HG02610 (cell line): ENCODE data around the gene SHROOM3.

Experiments used
- ATAC-seq: cut with Tn5 transposase; IDR thresholded peaks from one replicate; pipeline ENCODE4 v1.9.1; 2021; ENCODE audit warnings: mild to moderate bottlenecking, moderate library complexity; ENCODE audit not compliant: unreplicated experiment

Gene SHROOM3

DNA sequence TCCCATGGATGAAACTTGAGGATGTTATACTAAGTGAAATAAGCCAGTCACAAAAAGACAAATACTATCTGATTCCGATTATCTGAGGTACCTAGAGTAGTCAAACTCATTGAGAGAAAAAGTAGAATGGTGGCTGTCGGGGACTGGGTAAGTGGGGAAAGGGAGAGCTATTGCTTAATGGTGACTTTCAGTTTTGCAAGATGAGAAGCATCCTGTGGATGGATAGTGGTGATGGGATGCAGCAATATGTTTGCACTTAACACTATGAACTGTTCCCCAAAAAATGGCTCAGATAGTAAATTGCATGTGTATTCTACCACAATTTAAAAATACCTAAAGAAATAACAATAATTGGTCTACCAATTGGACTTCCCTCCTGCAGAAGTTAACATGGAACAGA lies 181.5 kb downstream of the SHROOM3 start:
- no peak for ATAC-seq

DNA sequence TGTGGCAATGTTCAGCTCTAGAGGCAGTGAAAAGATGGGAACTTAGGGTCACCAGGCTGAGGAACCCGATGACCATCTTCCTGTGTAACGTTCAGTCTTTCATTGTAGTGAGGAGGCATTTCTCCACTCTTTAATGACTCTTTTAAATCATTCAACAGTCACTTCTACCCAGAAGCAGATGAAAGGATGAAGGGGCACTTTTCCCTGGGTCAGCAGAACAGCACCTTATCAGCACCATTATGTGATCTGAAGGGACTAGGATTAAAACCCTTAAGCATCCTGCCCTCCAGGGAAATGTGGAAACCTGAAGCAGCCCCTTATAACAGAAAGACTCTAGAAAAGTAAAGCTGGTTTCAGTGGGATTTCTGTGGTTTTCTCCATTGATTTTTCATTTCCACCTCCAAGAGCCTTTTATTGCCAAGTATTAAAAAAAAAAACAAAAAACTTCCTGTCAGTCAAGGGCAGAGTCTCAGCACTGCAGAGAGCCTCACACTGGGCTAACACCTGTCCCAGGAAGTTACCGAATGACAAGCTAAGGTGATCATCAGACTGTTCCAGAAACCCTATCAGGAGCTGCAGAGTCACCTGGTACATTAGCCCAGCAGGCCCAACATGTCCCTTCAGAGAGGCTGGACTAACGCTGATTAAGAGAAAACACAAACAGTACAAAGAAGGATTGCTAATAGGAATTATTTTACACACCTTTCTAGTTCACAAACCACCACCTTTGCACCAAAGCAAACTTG lies 185.9 kb downstream of the SHROOM3 start:
- ATAC-seq: no peak

DNA sequence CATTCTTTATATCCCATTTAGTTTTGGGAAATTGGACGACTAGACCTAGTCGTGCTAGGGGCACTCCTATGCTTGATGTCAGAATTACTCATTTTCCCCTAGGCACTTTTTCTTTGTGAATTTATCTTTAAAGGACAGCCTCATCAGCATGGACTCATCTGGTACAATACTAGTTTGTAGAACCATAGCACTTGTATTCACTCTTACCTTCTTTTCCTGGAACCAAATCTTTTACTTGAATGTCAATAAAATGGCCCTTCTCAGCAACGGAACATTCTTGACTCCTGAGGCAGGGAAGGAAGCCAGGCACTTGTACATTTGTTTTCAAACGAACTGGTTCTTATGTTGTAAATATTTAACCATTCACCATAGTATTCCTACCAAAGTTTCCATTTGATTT lies 187.1 kb downstream of the SHROOM3 start:
- no peak for ATAC-seq

DNA sequence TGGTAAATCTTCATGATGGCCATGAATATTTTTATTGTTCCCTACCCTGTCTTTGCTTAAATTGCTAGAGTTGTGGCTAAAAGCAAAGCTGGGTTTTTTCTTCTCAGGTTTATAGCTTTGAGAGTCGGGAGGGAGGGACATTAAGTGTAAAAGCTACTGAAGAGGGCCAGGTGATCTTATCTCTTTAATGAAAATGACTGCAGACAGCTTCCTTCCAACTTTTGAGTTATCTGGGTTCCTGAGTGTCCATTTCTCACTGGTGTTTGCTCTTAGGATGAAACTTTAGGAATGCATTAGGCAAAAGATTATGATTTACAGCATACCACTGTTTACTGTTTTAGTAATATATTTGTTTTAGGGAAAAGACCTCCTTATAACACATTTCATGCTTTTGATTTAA lies 187.7 kb downstream of the SHROOM3 start:
- ATAC-seq: no peak

DNA sequence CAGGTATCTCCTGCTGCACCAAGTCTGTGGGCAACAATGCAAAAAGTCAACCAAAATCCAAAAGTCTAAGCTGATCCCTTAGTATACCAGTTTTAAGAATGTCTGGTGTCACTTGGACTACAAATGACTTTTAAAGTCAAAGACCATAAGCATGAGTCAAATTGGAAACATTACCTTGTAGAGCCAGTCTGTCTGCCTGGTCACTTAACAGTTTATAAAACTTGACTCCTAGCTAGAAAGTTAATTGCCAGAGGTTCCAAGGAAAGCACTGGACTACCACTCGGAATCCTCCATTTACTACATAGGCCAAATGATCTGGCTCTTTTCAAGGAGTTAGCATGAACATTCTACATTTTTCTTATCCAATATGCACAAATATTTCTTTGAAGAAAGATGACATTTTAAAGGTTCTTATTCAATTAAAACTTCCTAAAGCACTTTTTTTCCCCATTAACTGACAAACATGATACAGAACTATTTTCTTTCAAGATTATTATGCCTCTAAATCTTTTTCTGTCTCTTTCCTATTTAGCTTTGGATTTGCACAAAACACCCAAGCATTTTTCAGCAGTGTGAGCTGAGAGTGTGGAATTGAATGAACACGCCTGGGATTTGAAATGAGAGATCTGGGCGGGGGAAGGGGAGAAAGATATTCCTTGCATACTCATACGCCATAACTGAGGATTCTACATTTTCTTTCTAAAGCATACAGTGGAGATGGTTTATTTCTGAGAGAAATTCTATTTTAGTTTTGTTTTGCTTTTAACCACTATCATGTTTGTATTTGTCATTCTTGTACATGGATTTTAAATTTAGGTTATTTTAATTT lies 188.4 kb downstream of the SHROOM3 start:
- ATAC-seq: no peak

DNA sequence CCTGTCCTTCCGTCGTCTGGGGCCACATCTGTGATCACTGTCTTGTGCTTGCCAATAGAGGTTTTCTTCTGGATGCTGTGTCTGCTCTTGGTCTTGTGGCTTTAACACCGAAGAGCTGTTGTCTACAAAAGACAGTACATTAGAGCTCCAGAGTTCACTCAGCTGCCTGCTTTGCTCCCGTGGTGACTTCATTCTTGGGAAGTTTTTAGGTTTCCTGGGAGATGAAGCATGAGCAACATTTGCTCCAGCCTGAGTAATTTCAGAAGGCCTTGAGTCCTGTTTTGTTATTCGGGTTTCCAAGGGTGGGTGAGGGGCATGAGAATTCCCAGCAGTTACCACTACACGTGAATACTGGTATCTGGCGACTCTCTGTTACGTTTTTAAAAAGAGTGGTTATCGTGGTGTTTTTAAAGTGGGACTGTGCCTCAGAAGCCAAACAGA lies 189.2 kb downstream of the SHROOM3 start:
- no peak for ATAC-seq

DNA sequence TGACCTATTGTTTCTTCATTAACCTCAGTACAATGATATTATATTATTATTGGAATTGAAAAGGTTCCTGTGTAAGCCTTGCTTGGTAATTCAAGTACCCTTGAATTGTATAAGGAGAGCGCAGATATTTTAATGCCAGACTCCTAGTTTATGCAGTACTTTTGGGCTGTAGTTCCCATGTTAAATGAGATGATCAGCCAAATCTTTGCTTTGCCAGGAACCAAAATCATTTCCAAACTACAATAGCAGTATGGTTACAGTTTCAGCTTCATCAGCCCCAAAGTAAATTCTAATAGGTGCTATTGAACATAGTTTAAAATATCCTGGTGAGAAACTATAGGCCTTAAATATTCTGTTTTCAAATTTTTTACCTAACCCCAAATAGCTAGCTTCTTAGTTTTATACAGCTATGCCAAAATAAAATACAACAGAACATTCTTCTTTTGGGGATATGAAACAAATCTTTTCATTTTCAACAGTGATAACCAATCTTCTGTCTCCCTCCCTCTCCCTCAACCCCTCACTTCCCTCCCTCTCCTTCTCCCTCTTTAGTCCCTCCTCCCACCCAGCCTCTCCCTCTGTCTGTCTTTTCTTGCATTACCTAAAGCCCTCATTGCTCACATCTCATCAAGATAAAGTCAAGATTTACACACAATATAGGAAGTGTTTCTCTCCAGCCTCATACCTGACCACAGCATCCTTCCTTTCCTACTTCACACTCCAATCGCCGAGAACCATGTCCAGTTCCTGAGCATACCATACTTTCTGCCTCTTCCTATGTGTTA lies 190.1 kb downstream of the SHROOM3 start:
- no peak for ATAC-seq

DNA sequence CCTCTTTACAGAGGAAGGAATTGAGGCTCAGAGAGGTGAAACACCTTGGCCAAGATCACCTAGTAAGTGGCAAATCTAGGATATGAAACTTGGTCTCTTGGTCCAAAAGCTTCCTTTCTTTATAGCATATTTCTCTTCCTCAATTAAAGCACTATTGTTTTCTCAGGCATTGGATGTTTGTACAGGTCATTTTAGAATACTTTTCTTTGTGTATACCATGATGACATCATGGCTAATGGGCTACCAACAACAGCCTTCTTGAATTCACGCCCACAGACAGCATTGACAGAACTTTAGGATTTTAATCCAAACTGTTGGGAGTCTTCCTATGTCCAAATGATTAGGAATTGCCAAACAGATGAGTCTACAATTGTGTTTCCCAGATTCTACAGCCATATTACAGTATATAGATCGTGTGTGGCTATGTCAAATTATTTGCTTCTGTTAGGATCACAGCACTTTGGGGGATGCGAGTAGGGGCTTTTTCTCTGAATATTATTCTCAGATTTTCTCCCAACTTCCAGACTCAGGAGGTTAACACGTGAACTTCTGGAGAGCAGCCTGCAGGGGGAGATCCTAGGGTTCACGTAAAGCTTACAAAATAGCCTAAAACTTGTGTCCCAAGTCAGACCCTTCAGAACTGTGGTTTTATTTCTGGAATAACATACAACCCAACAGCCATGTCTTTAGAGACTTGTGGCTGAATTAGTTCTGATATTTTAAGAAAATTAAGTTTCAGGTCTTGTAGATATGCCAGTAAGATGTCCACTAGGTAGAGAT lies 191.8 kb downstream of the SHROOM3 start:
- ATAC-seq: no peak

DNA sequence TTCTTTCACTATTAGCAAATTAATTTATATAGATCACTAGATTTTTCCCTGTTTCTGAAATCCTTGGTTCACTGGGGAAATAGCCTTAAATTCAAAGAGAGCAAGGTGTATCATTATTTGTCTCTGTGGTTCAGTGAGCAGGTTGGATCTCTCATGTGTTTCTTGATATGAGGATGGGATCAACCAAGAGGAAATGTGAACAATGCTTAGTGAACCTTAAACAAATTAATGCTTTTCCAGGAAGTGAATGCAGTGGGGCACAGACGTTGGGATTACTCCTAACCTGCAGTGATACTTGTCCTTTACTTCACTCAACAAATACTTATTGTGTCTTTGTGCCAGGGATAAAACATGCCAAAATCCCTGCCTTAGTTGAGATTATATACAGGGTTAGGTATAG lies 193.2 kb downstream of the SHROOM3 start:
- no peak for ATAC-seq

DNA sequence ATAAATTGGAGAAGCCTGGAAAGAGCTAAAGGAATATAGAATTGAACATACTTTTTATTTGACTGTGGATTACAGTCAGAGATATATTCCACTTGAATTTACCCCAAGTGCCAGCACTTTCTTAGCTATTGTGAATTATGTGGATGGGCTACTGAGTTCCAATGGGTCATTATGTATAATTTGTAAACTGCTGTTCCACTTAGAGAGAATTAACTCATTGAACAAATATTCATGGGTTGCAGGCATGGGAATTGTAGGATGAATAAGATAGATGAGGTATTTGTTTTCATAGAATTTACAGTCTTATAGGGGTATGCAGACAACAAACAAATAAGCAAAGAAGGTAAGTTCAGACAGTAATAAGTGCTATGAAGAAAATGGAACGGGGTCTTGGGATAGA lies 195.7 kb downstream of the SHROOM3 start:
- no peak for ATAC-seq

DNA sequence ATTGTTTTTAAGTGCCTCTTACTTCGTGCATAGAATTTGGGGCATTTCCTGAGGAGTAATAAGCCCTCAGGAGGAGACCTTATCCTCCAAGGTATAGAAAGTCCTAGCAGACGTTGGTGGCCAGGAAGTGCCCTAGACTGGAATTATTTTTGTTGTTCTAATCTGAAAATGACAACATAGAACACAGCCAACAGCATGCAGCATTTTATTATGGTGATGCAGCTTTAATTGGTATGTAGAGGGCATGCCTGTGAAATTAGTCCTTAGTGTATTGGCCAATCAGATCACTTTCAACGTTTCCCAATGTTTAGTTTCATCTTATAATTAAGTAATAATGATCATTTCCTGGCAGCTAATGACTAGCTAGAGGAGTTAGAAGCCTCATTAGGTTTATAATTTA lies 199.2 kb downstream of the SHROOM3 start:
- ATAC-seq: no peak

DNA sequence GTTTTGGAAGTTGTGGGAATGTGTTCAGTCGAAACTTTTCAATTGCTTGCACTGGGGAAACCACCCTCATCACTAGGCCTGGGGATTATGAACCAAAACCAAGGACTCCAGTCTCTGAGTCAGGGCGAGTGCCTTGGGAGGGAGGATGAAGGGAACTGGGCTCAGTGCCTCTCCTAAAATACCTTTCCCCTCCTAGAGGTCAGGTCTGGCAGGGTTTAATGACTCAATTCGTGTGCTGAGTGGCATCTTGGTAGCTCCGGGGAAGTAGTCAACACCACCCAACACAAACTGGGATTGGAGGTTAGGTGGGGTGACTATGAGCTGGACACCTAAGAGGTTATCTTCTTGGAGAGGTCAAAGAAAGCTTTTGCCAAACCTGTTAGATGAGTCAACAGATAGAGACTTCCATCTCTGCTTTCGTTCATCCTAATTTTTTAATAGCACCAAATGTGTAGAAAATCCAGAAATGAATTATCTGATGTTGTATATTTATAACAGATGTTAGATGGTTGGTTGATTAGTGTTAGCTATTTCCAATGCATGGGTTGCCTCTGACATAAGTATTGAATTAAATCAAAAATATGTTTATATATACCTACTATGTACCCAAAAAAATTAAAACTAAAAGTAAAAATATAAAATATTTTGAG lies 202.8 kb downstream of the SHROOM3 start:
- no peak for ATAC-seq

DNA sequence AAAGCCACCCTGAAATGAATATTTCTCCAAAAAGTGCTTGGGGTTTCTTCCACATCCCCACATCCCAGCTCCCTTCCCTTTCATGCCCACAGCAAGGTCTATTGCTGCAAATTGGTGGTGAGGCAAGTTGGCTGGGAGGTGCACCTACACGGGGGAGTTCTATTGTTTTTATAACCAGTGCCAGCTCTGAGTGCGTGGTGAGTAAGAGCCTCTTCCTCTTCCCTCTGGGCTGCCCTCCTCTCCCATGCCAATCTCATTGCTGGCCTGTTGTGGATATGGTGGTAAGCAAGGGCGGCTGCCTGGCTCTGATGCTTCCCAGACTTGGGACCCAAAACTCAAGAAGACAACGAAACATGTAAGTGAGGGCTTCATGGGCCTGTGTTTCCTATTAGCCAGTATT lies 204.3 kb downstream of the SHROOM3 start:
- no peak for ATAC-seq

DNA sequence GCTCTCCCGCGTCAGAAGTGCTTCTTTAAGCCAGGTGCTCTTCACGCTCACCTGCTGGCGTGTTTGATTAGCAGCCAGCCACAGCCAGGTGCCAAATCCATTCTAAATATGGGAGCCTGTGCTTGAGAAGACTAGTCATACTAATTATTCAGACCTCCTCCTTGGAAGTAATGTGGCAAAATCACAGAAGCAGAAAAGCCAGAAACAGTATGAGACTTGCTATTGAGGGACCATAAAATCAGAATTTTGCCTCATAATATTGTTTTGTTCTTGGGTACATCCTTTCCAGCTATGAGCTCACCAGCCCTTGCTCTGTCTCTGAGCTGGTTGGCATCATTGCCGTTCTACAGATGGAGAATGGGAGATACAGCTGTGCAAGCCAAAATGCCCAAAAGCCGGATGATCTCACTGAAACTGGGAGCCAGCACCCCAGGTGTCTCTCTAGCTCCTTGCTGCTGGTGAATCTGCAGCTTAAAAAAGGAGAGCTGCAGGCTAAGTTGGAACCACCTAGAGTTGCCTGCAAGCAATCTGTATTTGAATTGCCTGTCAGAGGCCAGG lies 205.4 kb downstream of the SHROOM3 start:
- no peak for ATAC-seq

DNA sequence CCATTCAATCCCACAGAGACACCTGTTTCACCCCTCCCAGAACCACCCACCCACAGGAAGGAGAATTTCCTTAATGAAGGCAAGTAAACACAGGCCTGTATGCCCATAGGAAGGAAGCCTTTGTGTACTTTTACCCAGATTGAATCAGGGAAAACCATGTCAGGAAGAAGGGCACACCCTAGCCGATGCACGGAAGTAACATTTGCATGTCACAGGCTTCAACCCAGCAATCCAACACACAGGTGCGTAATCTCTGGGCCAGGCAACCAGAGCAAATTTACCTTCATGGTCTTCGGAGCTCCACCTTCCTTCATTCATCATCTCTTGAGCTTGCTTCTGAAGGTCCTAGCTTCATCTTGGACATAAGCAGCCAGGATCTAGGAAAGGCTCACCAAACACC lies 206.3 kb downstream of the SHROOM3 start:
- ATAC-seq: no peak

DNA sequence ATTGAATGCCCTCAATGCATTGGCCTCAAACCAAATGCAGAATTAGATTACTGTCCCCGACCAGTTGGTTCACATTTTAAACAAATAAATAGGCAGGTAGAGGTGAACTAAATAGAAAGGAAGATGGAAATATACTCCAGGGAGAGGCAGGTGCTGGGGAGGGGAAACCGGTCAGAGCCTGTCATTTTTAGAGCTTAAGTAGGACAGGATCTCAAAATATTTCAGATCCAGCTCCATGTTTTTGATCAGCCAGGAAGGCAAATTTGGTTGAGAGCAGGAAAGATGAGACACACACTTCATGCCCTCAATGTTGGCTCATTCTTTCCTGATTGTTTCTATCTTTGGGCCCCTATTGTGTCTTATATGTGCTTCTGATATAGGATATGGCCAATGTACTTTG lies 206.7 kb downstream of the SHROOM3 start:
- ATAC-seq: no peak

DNA sequence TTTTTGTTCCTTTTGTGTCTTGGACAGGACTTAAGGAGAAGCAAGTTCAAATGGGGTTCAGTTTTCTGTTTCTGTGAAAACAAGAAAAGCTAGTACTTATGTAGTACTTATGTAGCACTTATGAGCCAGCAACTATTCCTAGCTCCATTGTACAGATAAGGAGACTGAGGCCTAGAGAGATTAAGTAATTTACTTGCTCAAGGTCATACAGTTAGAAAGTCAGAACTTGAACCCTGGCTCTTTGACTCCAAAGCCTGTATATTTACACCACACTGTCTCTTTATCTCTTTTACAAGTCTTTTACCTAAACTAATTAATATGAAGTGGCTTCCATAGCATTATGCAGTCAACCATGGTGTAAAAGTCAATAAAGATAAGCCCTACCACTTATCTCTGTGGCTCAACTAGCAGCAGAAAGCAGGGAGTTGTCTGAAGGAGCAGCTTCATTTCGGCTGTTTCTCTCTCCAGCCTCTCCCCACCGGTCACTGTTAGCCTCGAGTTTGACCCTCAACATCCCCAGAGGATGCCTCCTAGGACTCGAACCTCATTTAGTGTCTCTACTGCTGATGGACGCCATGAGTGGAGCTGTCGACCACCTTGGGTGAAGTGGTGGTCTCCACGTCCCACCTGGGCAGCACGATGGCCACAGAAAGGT lies 209.9 kb downstream of the SHROOM3 start:
- no peak for ATAC-seq

DNA sequence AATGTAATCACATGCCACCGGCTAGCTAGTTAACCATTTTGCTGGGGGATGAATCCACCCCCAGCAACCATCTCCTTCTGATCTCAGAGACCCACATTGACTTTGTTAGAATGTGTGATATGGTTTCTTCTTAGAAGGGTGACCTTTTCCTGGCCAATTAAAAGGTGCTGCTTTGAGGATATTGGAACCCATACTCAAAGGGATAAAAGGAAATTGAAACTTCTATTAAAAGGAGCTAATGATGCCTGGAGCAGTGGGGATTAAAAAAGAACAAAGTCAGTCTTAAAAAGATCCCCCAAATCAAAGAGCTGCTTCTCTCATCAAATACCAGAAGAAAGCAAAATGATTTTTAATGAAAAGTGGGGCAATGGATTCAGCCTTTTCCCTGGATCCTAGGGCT lies 214.1 kb downstream of the SHROOM3 start:
- no peak for ATAC-seq

DNA sequence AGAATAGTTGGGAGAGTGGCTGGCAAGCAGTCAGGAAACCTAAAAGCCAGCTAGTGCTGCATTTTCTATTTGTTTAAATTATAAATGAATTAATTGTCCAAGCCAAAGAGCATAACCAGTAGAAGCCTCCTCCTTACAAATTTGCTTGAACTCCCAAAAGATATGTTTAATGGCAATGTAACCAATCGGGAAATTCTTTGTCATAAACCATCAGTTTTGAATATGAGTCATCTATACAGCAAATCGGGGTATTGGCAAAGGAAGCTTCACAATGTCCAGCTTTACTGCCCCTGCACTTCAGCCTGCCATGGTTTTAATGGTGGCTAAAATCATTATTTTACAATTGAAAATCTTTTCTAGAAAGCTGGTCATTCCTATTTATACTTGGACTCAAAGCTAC lies 216.6 kb downstream of the SHROOM3 start:
- ATAC-seq: no peak
